T-helper 1 cell treated with Interleukin-12 subunit alpha and Interleukin-12 subunit beta and Interleukin-4 antibody, amounts not matched to agents 30 μg/mL and 1 μg/mL, for 36 hours (primary cell): ENCODE measurements around the gene ASPRV1.
"Not testable (repeated sequence)": the region's sequence is repeated elsewhere in the genome, so short reads cannot be mapped to it uniquely, and the experiment has no call there.

Experiments
- H3K27ac Mint-ChIP-seq: one replicate; pipeline ENCODE4 v1.8.0; 2021; ENCODE audit warnings: mild to moderate bottlenecking, mixed read lengths
- H3K27me3 Mint-ChIP-seq: one replicate; pipeline ENCODE4 v1.8.0; 2021; ENCODE audit warnings: low read depth, mixed read lengths
- H3K36me3 Mint-ChIP-seq: one replicate; pipeline ENCODE4 v1.8.0; 2021; ENCODE audit warnings: low read depth, mixed read lengths
- H3K4me1 Mint-ChIP-seq: one replicate; pipeline ENCODE4 v1.8.0; 2021; ENCODE audit warnings: low read depth, mixed read lengths
- H3K4me3 Mint-ChIP-seq: one replicate; pipeline ENCODE4 v1.8.0; 2021; ENCODE audit warnings: mild to moderate bottlenecking, moderate library complexity, mixed read lengths
- H3K9me3 Mint-ChIP-seq: one replicate; pipeline ENCODE4 v1.8.0; 2021; ENCODE audit warnings: mixed read lengths

Gene ASPRV1

GRCh38 chr2:69961496-69961895 lies at the start of gene ASPRV1:
Gene ASPRV1, minus strand, starts transcription at chr2:69961631. Its CDS starts 195 bp downstream, at chr2:69961436.
- peaks cover 19% of the 10 kb centered on the region for H3K4me1 Mint-ChIP-seq
- no peak within 1 kb of the TSS for H3K4me3 Mint-ChIP-seq
- H3K27me3 Mint-ChIP-seq: peaks cover 24% of the 10 kb centered on the region
- H3K36me3 Mint-ChIP-seq: peaks cover 2% of the 10 kb centered on the region
- no peak within 1 kb of the TSS for H3K27ac Mint-ChIP-seq
- no peaks in the 10 kb centered on the region for H3K9me3 Mint-ChIP-seq

- no peak overlapping the region for H3K4me3 Mint-ChIP-seq
- H3K27ac Mint-ChIP-seq: no peak overlapping the region
- H3K9me3 Mint-ChIP-seq: peaks cover 6% of the 10 kb centered on the region
- peaks cover 16% of the 10 kb centered on the region for H3K36me3 Mint-ChIP-seq
- H3K27me3 Mint-ChIP-seq: no peaks in the 10 kb centered on the region
- peaks cover 15% of the 10 kb centered on the region for H3K4me1 Mint-ChIP-seq
Observed at GRCh38 chr2:70010576-70011111, 49.2 kb upstream of the ASPRV1 start.

- Mint-ChIP-seq H3K9me3 (peaks cover 1% of the 10 kb centered on the region), H3K27me3 (no peaks in the 10 kb centered on the region), H3K4me3 (no peak overlapping the region), H3K27ac (no peak overlapping the region), H3K36me3 (peaks cover 10% of the 10 kb centered on the region), H3K4me1 (peaks cover 10% of the 10 kb centered on the region)
Observed at GRCh38 chr2:70009762-70010575, 48.5 kb upstream of the ASPRV1 start.

DNA sequence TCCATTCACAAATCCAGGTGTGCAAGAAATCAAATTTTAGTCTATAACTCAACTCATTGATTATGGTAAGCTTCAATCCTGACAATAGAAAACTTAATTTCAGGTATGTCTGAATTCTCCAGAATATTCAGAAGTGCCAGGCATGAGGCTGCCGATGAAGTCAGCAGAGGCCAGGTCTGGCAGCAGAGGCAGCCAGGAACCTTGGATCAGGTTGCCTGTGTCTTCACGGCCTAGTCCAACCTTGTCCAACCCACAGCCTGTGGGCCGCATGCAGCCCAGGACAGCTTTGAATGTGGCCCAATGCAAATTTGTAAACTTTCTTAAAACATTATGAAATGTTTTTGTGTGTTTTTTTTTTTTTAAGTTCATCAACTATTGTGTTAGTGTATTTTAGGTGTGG lies 46.9 kb upstream of the ASPRV1 start:
- H3K27ac Mint-ChIP-seq: no peak overlapping the region
- no peak overlapping the region for H3K4me3 Mint-ChIP-seq
- no peaks in the 10 kb centered on the region for H3K9me3 Mint-ChIP-seq
- H3K4me1 Mint-ChIP-seq: peaks cover 8% of the 10 kb centered on the region
- H3K27me3 Mint-ChIP-seq: no peaks in the 10 kb centered on the region
- peaks cover 7% of the 10 kb centered on the region for H3K36me3 Mint-ChIP-seq

DNA sequence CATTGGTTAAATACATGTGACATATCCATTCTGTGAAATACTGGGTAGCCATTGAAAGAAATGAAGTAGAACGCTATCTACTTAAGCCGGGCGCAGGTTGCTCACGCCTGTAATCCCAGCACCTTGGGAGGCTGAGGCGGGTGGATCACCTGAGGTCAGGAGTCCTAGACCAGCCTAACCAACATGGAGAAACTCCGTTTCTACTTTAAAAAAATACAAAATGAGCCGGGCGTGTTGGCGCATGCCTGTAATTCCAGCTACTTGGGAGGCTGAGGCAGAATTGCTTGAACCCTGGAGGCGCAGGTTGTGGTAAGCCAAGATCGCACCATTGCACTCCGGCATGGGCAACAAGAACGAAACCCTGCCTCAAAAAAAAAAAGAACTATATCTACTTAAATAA lies 45.7 kb upstream of the ASPRV1 start:
- H3K36me3 Mint-ChIP-seq: peaks cover 4% of the 10 kb centered on the region
- no peaks in the 10 kb centered on the region for H3K9me3 Mint-ChIP-seq
- peaks cover 18% of the 10 kb centered on the region for H3K4me1 Mint-ChIP-seq
- H3K27me3 Mint-ChIP-seq: no peaks in the 10 kb centered on the region
- no peak overlapping the region for H3K27ac Mint-ChIP-seq
- H3K4me3 Mint-ChIP-seq: no peak overlapping the region

DNA sequence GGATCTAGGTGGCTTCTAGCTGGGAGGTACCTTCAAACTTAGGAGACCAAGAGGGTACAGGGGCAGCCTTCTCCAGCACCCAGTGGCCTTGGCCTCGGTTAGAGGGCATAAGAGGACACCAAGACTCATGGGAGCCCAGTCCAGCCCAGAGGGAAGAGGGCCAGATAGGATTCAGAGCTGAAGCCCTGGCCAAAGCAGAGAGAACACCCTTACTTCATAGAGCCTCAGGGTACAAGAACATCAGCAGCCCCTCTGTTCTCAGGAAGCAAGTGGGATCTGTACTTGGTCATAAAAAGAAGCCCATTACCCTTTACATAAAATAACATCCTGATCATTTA lies 45.0 kb upstream of the ASPRV1 start:
- H3K4me1 Mint-ChIP-seq: peaks cover 20% of the 10 kb centered on the region
- H3K27me3 Mint-ChIP-seq: no peaks in the 10 kb centered on the region
- H3K36me3 Mint-ChIP-seq: peaks cover under 1% of the 10 kb centered on the region
- H3K4me3 Mint-ChIP-seq: no peak overlapping the region
- no peak overlapping the region for H3K27ac Mint-ChIP-seq
- H3K9me3 Mint-ChIP-seq: no peaks in the 10 kb centered on the region

DNA sequence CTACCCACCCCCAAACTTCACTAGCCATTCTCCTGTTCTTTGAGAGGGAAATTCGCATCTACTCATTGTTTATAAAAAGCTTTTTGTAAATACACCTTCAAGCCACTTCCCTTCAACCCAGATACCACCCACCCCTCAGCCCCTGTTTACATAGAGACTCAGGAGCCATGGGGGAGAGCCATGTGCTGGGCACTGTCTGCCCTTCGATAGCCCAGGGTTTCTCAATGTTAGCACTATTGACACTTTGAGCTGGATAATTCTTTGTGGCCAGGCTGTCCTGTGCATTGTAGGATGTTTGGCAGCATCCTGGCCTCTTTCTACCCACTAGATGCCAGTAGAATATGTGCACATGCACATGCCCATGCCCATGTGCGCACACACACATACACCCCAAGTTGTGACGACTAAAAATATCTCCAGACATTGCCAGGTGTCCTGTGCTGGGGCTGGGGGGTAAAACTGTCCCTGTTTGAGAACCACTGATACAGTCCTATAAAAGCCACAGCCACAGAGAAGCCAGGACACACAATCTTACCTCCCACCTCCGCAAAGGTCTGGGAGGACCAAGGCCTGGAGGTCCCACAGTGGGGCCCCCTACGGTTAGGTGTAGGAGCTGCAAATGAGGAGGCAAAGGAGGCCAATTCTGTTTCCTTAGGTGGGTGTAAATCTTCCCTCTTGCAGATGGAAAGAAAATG lies 44.5 kb upstream of the ASPRV1 start:
- H3K27me3 Mint-ChIP-seq: no peaks in the 10 kb centered on the region
- no peak overlapping the region for H3K4me3 Mint-ChIP-seq
- H3K4me1 Mint-ChIP-seq: peaks cover 20% of the 10 kb centered on the region
- H3K36me3 Mint-ChIP-seq: no peaks in the 10 kb centered on the region
- no peak overlapping the region for H3K27ac Mint-ChIP-seq
- no peaks in the 10 kb centered on the region for H3K9me3 Mint-ChIP-seq

DNA sequence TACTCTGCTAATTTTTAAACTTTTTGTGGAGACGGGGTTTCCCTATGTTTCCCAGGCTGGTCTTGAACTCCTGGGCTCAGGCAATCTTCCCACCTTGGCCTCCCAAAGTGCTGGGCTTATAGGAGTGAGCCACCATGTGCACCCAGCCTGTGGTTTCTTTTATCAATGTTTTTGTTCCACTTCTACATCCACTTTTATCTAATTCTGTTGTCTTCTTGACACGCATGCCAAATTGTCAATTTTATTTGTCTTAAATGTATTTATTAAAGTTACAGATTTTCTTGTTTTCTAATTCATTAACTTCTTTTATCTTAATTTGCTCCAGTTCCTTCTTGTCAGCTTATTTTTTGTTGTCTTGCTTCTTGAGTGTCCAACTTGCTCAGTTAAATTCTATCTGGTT lies 43.8 kb upstream of the ASPRV1 start:
- peaks cover 14% of the 10 kb centered on the region for H3K4me1 Mint-ChIP-seq
- no peak overlapping the region for H3K27ac Mint-ChIP-seq
- H3K4me3 Mint-ChIP-seq: no peak overlapping the region
- no peaks in the 10 kb centered on the region for H3K36me3 Mint-ChIP-seq
- no peaks in the 10 kb centered on the region for H3K27me3 Mint-ChIP-seq
- H3K9me3 Mint-ChIP-seq: no peaks in the 10 kb centered on the region

- H3K4me1 Mint-ChIP-seq: peaks cover 15% of the 10 kb centered on the region
- H3K4me3 Mint-ChIP-seq: no peak overlapping the region
- no peak overlapping the region for H3K27ac Mint-ChIP-seq
- no peaks in the 10 kb centered on the region for H3K36me3 Mint-ChIP-seq
- H3K9me3 Mint-ChIP-seq: no peaks in the 10 kb centered on the region
- H3K27me3 Mint-ChIP-seq: no peaks in the 10 kb centered on the region
Observed at GRCh38 chr2:70003093-70003830, 41.8 kb upstream of the ASPRV1 start.

- Mint-ChIP-seq H3K27me3 (no peaks in the 10 kb centered on the region), H3K9me3 (no peaks in the 10 kb centered on the region), H3K4me1 (peaks cover 16% of the 10 kb centered on the region), H3K27ac (no peak overlapping the region), H3K4me3 (no peak overlapping the region), H3K36me3 (peaks cover under 1% of the 10 kb centered on the region)
Observed at GRCh38 chr2:70002241-70002899, 40.9 kb upstream of the ASPRV1 start.

DNA sequence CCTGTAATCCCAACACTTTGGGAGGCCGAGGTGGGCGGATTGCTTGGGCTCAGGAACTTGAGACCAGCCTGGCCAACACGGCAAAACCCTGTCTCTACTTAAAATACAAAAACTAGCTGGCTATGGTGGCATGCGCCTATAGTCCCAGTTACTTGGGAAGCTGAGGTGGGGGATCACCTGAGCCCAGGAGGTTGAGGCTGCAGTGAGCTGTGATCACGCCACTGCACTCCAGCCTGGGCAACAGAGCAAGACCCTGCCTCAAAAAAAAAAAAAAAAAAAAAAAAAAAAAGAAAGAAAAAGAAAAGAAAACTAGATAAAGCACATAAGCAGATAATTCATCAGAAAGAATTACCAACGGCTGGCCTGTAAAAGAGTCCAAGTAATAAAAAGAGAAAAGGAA lies 39.1 kb upstream of the ASPRV1 start:
- H3K4me3 Mint-ChIP-seq, H3K36me3 Mint-ChIP-seq, H3K9me3 Mint-ChIP-seq, H3K27me3 Mint-ChIP-seq, H3K27ac Mint-ChIP-seq: not testable (repeated sequence)
- peaks cover 23% of the 10 kb centered on the region for H3K4me1 Mint-ChIP-seq

- peaks cover 8% of the 10 kb centered on the region for H3K36me3 Mint-ChIP-seq
- H3K4me1 Mint-ChIP-seq: peaks cover 23% of the 10 kb centered on the region
- H3K4me3 Mint-ChIP-seq: no peak overlapping the region
- H3K27me3 Mint-ChIP-seq: no peaks in the 10 kb centered on the region
- no peaks in the 10 kb centered on the region for H3K9me3 Mint-ChIP-seq
- H3K27ac Mint-ChIP-seq: no peak overlapping the region
Observed at GRCh38 chr2:69998761-69999160, 37.3 kb upstream of the ASPRV1 start.

DNA sequence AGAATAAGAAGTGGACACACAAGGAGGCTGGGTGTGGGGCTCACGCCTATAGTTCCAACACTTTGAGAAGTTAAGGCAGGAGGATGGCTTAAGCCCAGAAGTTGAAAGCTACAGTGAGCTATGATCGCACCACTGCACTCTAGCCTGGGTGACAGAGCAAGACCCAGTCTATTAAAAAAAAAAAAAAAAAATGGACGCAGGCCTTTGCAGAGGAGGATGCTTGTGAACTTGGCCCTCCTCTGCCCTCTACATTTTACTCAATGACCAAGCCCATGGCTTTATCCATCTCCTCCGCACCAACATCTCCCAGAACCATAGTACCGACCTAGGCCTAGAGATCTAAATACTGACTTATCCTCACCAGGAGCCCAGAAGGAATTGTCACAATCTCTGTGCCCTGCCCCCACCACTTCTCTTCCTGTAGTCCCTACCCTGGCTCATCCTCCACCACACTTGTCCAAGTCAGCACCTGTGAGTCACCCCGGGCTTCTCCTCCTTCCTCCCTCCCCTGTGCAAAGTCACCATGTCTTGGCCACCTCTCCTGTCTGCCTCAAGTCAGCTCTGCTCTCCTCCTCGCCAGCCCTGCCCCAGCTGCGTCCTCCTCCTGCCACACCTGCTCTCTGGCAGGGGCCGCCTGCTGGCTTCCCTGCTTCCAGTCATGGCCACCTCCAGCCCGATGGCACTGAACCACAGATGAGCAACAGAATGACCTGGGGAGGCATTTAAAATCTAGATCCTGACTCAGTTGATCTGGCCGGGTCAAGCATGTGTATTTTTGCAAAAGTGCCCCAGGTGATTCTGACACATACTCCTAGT lies 35.8 kb upstream of the ASPRV1 start:
- no peaks in the 10 kb centered on the region for H3K27me3 Mint-ChIP-seq
- peaks cover 10% of the 10 kb centered on the region for H3K36me3 Mint-ChIP-seq
- H3K27ac Mint-ChIP-seq: no peak overlapping the region
- H3K4me3 Mint-ChIP-seq: no peak overlapping the region
- no peaks in the 10 kb centered on the region for H3K9me3 Mint-ChIP-seq
- peaks cover 14% of the 10 kb centered on the region for H3K4me1 Mint-ChIP-seq
